ENCODE data around the gene EVI5L. TPM values are rescaled to one million over a fixed set of nuclear protein-coding genes. Genes with fewer than 3 reads are reported as not detected.

Gene EVI5L
- polyA plus RNA-seq, 1 donor from 2014 or later: 50.6 TPM

DNA sequence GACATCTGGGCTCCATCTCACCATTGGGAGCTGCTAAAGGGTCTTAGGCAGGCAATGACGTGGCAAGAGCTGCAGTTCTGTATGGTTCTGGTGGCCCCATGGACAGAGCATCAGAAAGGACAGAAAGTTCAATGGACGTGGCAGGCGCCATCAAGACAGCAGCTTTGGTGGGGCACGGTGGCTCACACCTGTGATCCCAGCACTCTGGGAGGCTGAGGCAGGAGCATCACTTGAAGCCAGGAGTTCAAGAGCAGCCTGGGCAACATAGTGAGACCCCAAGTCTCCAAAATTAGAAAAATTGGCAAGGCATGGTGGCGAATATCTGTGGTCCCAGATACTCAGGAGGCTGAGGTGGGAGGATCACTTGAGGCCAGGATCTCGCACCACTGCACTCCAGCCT, 9.5 kb downstream of the EVI5L start:
- Histone ChIP-seq H3K36me3 (ENCODE audit: insufficient read depth, low read length) (no peaks in the 10 kb centered on the region), H3K4me2 (ENCODE audit: low read length) (no peak overlapping the region), H4K20me1 (ENCODE audit: insufficient read depth) (no peaks in the 10 kb centered on the region), H3K4me3 (ENCODE audit: low read length) (no peak overlapping the region), H3K79me2 (replicated peaks; ENCODE audit: insufficient read depth, low read length) (peaks cover 2% of the 10 kb centered on the region), H3K27me3 (ENCODE audit: insufficient read depth, low read depth, low read length) (no peaks in the 10 kb centered on the region), H3K9ac (ENCODE audit: low read length) (no peak overlapping the region), H3K27ac (ENCODE audit: low read length) (no peak overlapping the region), H3K9me3 (ENCODE audit: low read length) (no peaks in the 10 kb centered on the region), H3F3A (ENCODE audit: insufficient read depth, low read length, poor library complexity, severe bottlenecking) (no peaks in the 10 kb centered on the region), H2AFZ (ENCODE audit: low read depth, low read length) (no peak overlapping the region), H3K9me2 (ENCODE audit: insufficient read depth, low read length) (no peaks in the 10 kb centered on the region)
- TF ChIP-seq MXI1 (conservative IDR thresholded peaks at IDR 0.05; ENCODE audit: poor library complexity, severe bottlenecking): no peak
- TF ChIP-seq TAF1 (IDR thresholded peaks at IDR 0.05; ENCODE audit: low read depth): no peak
- no peak for TF ChIP-seq CTCF (IDR thresholded peaks at IDR 0.05; ENCODE audit: poor library complexity, severe bottlenecking)
- no peak for TF ChIP-seq SMC3 (conservative IDR thresholded peaks at IDR 0.05; ENCODE audit: poor library complexity)
- no peak for TF ChIP-seq POLR2AphosphoS5 (IDR thresholded peaks at IDR 0.05)
- TF ChIP-seq REST (IDR thresholded peaks at IDR 0.05; ENCODE audit: borderline replicate concordance): no peak
- TF ChIP-seq RAD21 (conservative IDR thresholded peaks at IDR 0.05): no peak
- no peak for TF ChIP-seq EP300 (conservative IDR thresholded peaks at IDR 0.05; ENCODE audit: poor library complexity, severe bottlenecking)
- TF ChIP-seq EZH2 (IDR thresholded peaks at IDR 0.05; ENCODE audit: borderline replicate concordance, insufficient read depth, low read length, poor library complexity, severe bottlenecking): no peak

GRCh38 chr19:7840629-7841028, 10.6 kb downstream of the EVI5L start:
- no peak for TF ChIP-seq SMC3 (conservative IDR thresholded peaks at IDR 0.05; ENCODE audit: poor library complexity)
- no peak for TF ChIP-seq CTCF (IDR thresholded peaks at IDR 0.05; ENCODE audit: poor library complexity, severe bottlenecking)
- TF ChIP-seq EP300 (conservative IDR thresholded peaks at IDR 0.05; ENCODE audit: poor library complexity, severe bottlenecking): no peak
- no peak for TF ChIP-seq MXI1 (conservative IDR thresholded peaks at IDR 0.05; ENCODE audit: poor library complexity, severe bottlenecking)
- TF ChIP-seq POLR2AphosphoS5 (IDR thresholded peaks at IDR 0.05): no peak
- no peak for TF ChIP-seq REST (IDR thresholded peaks at IDR 0.05; ENCODE audit: borderline replicate concordance)
- TF ChIP-seq EZH2 (IDR thresholded peaks at IDR 0.05; ENCODE audit: borderline replicate concordance, insufficient read depth, low read length, poor library complexity, severe bottlenecking): no peak
- Histone ChIP-seq H3K27me3 (ENCODE audit: insufficient read depth, low read depth, low read length) (no peaks in the 10 kb centered on the region), H3K9me3 (ENCODE audit: low read length) (no peaks in the 10 kb centered on the region), H3F3A (ENCODE audit: insufficient read depth, low read length, poor library complexity, severe bottlenecking) (no peaks in the 10 kb centered on the region), H3K9ac (ENCODE audit: low read length) (no peak overlapping the region), H3K4me2 (ENCODE audit: low read length) (no peak overlapping the region), H3K27ac (ENCODE audit: low read length) (no peak overlapping the region), H3K4me3 (ENCODE audit: low read length) (no peak overlapping the region), H3K9me2 (ENCODE audit: insufficient read depth, low read length) (no peaks in the 10 kb centered on the region), H2AFZ (ENCODE audit: low read depth, low read length) (no peak overlapping the region), H3K79me2 (replicated peaks; ENCODE audit: insufficient read depth, low read length) (peaks cover 2% of the 10 kb centered on the region), H3K36me3 (ENCODE audit: insufficient read depth, low read length) (no peaks in the 10 kb centered on the region), H4K20me1 (ENCODE audit: insufficient read depth) (no peaks in the 10 kb centered on the region)
